ENCODE results near the gene RAB4A. TPM values are rescaled to one million over a fixed set of nuclear protein-coding genes. Genes with fewer than 3 reads are reported as not detected.
A peak's percentile ranks its signal among the peaks of the same experiment; 100 is the strongest.
"Not testable (repeated sequence)": the region's sequence is repeated elsewhere in the genome, so short reads cannot be mapped to it uniquely, and the experiment has no call there.

The RAB4A gene
- total RNA-seq, 1 donor from 2014 or later: 51.5 TPM

DNA sequence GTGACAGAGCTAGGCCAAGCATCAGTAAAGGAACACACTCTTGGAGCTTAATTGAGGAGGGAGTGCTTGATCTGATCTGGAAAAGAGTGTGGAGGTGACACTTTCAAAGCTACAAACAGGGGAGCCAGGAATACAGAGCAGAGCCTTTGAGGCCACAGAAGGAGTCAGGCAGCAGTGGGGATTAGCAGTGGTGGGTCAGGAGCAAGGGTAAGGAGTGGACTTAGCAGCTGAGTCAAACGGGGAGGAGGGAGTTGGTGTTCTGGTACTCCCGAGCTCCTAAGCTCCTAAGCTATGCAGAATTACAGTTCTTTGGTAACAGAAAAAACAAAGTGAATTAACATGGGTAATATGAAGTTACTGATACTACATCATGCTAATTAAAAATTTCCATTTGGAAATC, 14.5 kb downstream of the RAB4A start:
- DNase-seq (no peak), ATAC-seq (no peak)
- peaks cover 17% of the 10 kb centered on the region for H3K36me3 ChIP-seq
- no peak overlapping the region for H3K27ac ChIP-seq
- H3K4me3 ChIP-seq: no peak overlapping the region
- H3K9me3 ChIP-seq: no peaks in the 10 kb centered on the region
- no peaks in the 10 kb centered on the region for H3K27me3 ChIP-seq (ENCODE audit: low read depth)
- intact Hi-C loops (cut with DNase I): no loop called here
- peaks cover 5% of the 10 kb centered on the region for H3K4me1 ChIP-seq
- TF ChIP-seq, protein P1, sequence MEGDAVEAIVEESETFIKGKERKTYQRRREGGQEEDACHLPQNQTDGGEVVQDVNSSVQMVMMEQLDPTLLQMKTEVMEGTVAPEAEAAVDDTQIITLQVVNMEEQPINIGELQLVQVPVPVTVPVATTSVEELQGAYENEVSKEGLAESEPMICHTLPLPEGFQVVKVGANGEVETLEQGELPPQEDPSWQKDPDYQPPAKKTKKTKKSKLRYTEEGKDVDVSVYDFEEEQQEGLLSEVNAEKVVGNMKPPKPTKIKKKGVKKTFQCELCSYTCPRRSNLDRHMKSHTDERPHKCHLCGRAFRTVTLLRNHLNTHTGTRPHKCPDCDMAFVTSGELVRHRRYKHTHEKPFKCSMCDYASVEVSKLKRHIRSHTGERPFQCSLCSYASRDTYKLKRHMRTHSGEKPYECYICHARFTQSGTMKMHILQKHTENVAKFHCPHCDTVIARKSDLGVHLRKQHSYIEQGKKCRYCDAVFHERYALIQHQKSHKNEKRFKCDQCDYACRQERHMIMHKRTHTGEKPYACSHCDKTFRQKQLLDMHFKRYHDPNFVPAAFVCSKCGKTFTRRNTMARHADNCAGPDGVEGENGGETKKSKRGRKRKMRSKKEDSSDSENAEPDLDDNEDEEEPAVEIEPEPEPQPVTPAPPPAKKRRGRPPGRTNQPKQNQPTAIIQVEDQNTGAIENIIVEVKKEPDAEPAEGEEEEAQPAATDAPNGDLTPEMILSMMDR (IDR thresholded peaks at IDR 0.05): no peak

DNA sequence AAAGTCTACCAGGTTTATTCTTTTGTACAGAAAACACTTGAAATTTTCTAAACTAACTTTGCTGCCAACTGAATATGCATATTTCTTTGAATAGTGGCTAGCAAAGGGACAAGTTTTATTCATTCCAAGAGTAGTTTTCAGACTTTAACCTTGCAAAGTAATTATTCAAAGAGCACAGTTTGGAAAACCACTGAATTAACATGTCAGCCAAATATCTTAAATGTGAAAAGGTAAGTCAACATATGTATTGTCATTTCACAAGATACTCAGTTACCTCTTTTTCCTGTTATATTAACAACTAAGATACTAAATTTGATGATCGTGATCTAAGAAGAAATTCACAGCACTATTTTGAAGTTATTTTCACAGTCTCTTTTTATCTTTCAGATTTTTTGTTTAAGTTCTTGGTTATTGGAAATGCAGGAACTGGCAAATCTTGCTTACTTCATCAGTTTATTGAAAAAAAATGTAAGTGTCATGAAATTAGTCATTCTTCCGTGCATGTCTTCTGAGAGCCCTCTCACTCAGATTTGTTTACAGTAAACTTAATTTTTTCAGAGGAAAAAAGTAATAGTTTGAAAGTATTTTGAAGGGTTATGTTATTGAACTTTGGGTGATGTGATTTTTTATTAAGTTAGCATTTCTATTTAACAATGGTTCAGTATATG, 15.3 kb downstream of the RAB4A start:
- Histone ChIP-seq H3K4me3 (no peak overlapping the region), H3K4me1 (peaks cover 5% of the 10 kb centered on the region), H3K27me3 (ENCODE audit: low read depth) (no peaks in the 10 kb centered on the region), H3K9me3 (no peaks in the 10 kb centered on the region), H3K27ac (no peak overlapping the region), H3K36me3 (peaks cover 17% of the 10 kb centered on the region)
- DNase-seq (no peak), ATAC-seq (no peak)
- TF ChIP-seq, protein P1 (IDR thresholded peaks at IDR 0.05): no peak
- intact Hi-C loops (cut with DNase I): no loop called here

DNA sequence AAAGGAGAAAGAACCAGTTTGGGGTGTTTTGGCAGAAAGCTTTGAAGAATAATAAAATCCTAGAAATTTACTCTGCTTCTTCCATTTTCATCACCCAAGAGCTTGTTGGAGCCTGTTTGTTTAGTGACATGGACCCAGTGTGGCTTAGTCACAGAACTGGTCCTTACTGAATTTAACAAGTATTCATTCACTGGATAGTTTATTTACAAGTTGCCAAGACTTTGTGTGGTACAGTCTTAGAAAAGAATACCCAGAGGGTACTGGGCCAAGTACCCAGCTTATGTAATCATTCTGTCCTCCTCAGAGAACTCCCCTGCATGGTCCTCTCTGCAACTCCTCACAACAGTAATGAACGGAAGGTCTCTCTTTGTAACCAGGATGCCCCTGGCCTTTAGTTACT, 16.4 kb downstream of the RAB4A start:
- no peak overlapping the region for H3K4me3 ChIP-seq
- TF ChIP-seq, protein P1 (IDR thresholded peaks at IDR 0.05): no peak
- ATAC-seq: peak in 1 of 2 donors; percentile 23
- no peak overlapping the region for H3K27ac ChIP-seq
- H3K4me1 ChIP-seq: peaks cover 5% of the 10 kb centered on the region
- intact Hi-C loops (cut with DNase I): no loop called here
- DNase-seq: no peak
- H3K36me3 ChIP-seq: peaks cover 17% of the 10 kb centered on the region
- H3K27me3 ChIP-seq (ENCODE audit: low read depth): no peaks in the 10 kb centered on the region
- H3K9me3 ChIP-seq: no peaks in the 10 kb centered on the region

DNA sequence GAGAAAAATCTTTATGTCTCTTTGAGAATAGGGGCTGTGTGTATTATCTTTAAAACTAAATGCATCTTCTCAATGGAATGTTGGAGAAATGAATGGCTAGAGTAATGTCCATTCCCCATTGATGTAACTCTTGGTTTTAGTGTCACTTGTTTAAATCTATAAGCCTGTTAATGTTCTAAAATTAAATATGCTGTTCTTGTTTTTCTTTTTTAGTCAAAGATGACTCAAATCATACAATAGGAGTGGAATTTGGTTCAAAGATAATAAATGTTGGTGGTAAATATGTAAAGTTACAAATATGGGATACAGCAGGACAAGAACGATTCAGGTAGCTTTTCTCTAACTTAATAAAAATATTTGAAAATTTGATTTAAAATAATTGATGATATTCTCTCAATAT, 17.6 kb downstream of the RAB4A start:
- DNase-seq (no peak), ATAC-seq (no peak)
- Histone ChIP-seq H3K9me3 (no peaks in the 10 kb centered on the region), H3K4me1 (peaks cover 5% of the 10 kb centered on the region), H3K27ac (no peak overlapping the region), H3K36me3 (peaks cover 27% of the 10 kb centered on the region), H3K4me3 (no peak overlapping the region), H3K27me3 (ENCODE audit: low read depth) (no peaks in the 10 kb centered on the region)
- intact Hi-C loops (cut with DNase I): no loop called here
- TF ChIP-seq, protein P1 (IDR thresholded peaks at IDR 0.05): no peak

DNA sequence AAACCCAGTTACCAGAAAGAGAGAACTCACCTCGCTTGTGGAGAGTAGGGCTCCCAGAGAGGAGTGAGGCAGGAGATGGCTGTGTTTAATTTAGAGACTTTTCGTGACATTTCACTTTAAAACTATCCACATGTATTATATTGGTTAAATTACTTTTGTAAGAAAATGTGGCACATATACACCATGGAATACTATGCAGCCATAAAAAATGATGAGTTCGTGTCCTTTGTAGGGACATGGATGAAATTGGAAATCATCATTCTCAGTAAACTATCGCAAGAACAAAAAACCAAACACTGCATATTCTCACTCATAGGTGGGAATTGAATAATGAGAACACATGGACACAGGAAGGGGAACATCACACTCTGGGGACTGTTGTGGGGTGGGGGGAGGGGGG, 20.8 kb downstream of the RAB4A start:
- H3K9me3 ChIP-seq; ATAC-seq; H3K4me1 ChIP-seq; DNase-seq; H3K4me3 ChIP-seq; H3K27me3 ChIP-seq (ENCODE audit: low read depth); intact Hi-C loops (cut with DNase I); H3K27ac ChIP-seq: not testable (repeated sequence)
- peaks cover 36% of the 10 kb centered on the region for H3K36me3 ChIP-seq

DNA sequence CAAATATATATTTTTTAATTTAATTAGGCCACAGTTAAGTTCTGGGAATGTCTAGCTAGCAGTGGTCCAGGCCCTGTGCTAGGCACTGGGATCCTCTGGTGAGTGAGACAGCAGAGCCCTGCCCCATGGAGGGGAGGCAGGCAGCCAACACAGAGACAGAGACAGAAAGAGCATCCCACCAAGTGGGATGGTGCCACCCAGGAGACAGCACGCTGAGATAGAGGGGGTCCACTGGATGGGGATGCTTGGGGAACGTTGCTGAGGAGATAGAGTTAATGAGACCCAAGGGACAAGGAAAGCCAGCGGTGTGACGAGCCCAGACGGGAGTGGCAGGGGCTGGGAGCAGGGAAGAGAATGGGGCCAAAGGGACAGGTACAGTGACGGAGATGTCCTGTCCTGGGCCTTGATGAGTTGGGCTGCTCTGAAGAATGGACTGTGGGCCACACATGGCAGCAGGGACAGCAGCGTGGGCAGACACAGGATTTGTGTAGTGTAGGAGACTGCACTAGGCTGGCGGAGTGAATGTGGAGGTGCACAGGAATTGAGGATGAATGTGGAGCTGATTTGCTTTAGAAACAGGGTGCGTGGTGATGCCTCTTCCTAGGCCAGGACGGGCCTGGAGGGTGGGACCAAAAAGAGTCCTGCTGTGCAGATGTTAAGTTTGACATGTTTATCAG, 22.8 kb downstream of the RAB4A start:
- Histone ChIP-seq H3K4me3 (no peak overlapping the region), H3K36me3 (peaks cover 54% of the 10 kb centered on the region), H3K27ac (no peak overlapping the region), H3K9me3 (no peaks in the 10 kb centered on the region), H3K4me1 (no peaks in the 10 kb centered on the region), H3K27me3 (ENCODE audit: low read depth) (no peaks in the 10 kb centered on the region)
- TF ChIP-seq, protein P1 (IDR thresholded peaks at IDR 0.05): no peak
- no peak for DNase-seq
- no peak for ATAC-seq
- intact Hi-C loops (cut with DNase I): no loop called here
